ENCODE measurements around the gene LRP1B.
"Not testable (repeated sequence)": the region's sequence is repeated elsewhere in the genome, so short reads cannot be mapped to it uniquely, and the experiment has no call there.

The LRP1B gene

GRCh38 chr2:140551287-140551686, 1579.5 kb downstream of the LRP1B start:
- Histone ChIP-seq H3K27me3 (replicated peaks; ENCODE audit: insufficient read depth, low read length) (no peaks in the 10 kb centered on the region), H3K9me3 (replicated peaks; ENCODE audit: insufficient read depth, low read length) (no peaks in the 10 kb centered on the region), H3K36me3 (replicated peaks; ENCODE audit: insufficient read depth, low read length) (no peaks in the 10 kb centered on the region), H3K9ac (ENCODE audit: low read length) (no peak overlapping the region), H3K4me2 (ENCODE audit: low read depth, low read length) (no peak overlapping the region), H3K4me3 (ENCODE audit: low read length) (no peak overlapping the region), H3K79me2 (ENCODE audit: low read length) (no peaks in the 10 kb centered on the region), H3K9me2 (replicated peaks; ENCODE audit: insufficient read depth, low read length) (no peaks in the 10 kb centered on the region), H2AFZ (ENCODE audit: low read length) (no peak overlapping the region), H4K20me1 (ENCODE audit: insufficient read depth, low read length) (no peaks in the 10 kb centered on the region), H3K27ac (ENCODE audit: low read length) (no peak overlapping the region), H3F3A (ENCODE audit: insufficient read depth, low read length) (no peaks in the 10 kb centered on the region), H3K4me1 (ENCODE audit: low read length) (no peaks in the 10 kb centered on the region)
- no peak for TF ChIP-seq EZH2 (optimal IDR thresholded peaks at IDR 0.05; ENCODE audit: low read depth, low read length)
- no peak for TF ChIP-seq CTCF (IDR thresholded peaks at IDR 0.05; ENCODE audit: low read length)
- no peak for TF ChIP-seq EZH2phosphoT487 (IDR thresholded peaks at IDR 0.05; ENCODE audit: low read length)
- no peak for DNase-seq

- no peak overlapping the region for H3K4me3 ChIP-seq (ENCODE audit: low read length)
- H3K27ac ChIP-seq (ENCODE audit: low read length): no peak overlapping the region
- H3K9me3 ChIP-seq (replicated peaks; ENCODE audit: insufficient read depth, low read length): no peaks in the 10 kb centered on the region
- H4K20me1 ChIP-seq (ENCODE audit: insufficient read depth, low read length): no peaks in the 10 kb centered on the region
- no peak overlapping the region for H2AFZ ChIP-seq (ENCODE audit: low read length)
- TF ChIP-seq EZH2phosphoT487 (IDR thresholded peaks at IDR 0.05; ENCODE audit: low read length) (no peak), EZH2 (optimal IDR thresholded peaks at IDR 0.05; ENCODE audit: low read depth, low read length) (no peak), CTCF (IDR thresholded peaks at IDR 0.05; ENCODE audit: low read length) (no peak)
- H3K4me1 ChIP-seq (ENCODE audit: low read length): no peaks in the 10 kb centered on the region
- H3K36me3 ChIP-seq (replicated peaks; ENCODE audit: insufficient read depth, low read length): no peaks in the 10 kb centered on the region
- H3F3A ChIP-seq (ENCODE audit: insufficient read depth, low read length): no peaks in the 10 kb centered on the region
- H3K9me2 ChIP-seq (replicated peaks; ENCODE audit: insufficient read depth, low read length): no peaks in the 10 kb centered on the region
- no peak for DNase-seq
- no peak overlapping the region for H3K4me2 ChIP-seq (ENCODE audit: low read depth, low read length)
- H3K27me3 ChIP-seq (replicated peaks; ENCODE audit: insufficient read depth, low read length): no peaks in the 10 kb centered on the region
- no peak overlapping the region for H3K9ac ChIP-seq (ENCODE audit: low read length)
- H3K79me2 ChIP-seq (ENCODE audit: low read length): no peaks in the 10 kb centered on the region
Measured at GRCh38 chr2:140550821-140551220, 1580.0 kb downstream of the LRP1B start.

GRCh38 chr2:140544769-140545168, 1586.0 kb downstream of the LRP1B start:
- H3K9me3 ChIP-seq (replicated peaks; ENCODE audit: insufficient read depth, low read length); H3F3A ChIP-seq (ENCODE audit: insufficient read depth, low read length); H3K79me2 ChIP-seq (ENCODE audit: low read length); H3K9ac ChIP-seq (ENCODE audit: low read length); H3K27me3 ChIP-seq (replicated peaks; ENCODE audit: insufficient read depth, low read length); H3K9me2 ChIP-seq (replicated peaks; ENCODE audit: insufficient read depth, low read length); H3K27ac ChIP-seq (ENCODE audit: low read length); H3K4me3 ChIP-seq (ENCODE audit: low read length); H3K4me1 ChIP-seq (ENCODE audit: low read length); H3K4me2 ChIP-seq (ENCODE audit: low read depth, low read length); DNase-seq; H3K36me3 ChIP-seq (replicated peaks; ENCODE audit: insufficient read depth, low read length); H4K20me1 ChIP-seq (ENCODE audit: insufficient read depth, low read length); H2AFZ ChIP-seq (ENCODE audit: low read length): not testable (repeated sequence)

GRCh38 chr2:140542627-140543026, 1588.2 kb downstream of the LRP1B start:
- Histone ChIP-seq H3K36me3 (replicated peaks; ENCODE audit: insufficient read depth, low read length) (no peaks in the 10 kb centered on the region), H3K27ac (ENCODE audit: low read length) (no peak overlapping the region), H4K20me1 (ENCODE audit: insufficient read depth, low read length) (no peaks in the 10 kb centered on the region), H3F3A (ENCODE audit: insufficient read depth, low read length) (no peaks in the 10 kb centered on the region), H3K9me3 (replicated peaks; ENCODE audit: insufficient read depth, low read length) (no peaks in the 10 kb centered on the region), H2AFZ (ENCODE audit: low read length) (no peak overlapping the region), H3K79me2 (ENCODE audit: low read length) (no peaks in the 10 kb centered on the region), H3K9me2 (replicated peaks; ENCODE audit: insufficient read depth, low read length) (no peaks in the 10 kb centered on the region), H3K4me1 (ENCODE audit: low read length) (no peaks in the 10 kb centered on the region), H3K4me2 (ENCODE audit: low read depth, low read length) (no peak overlapping the region), H3K27me3 (replicated peaks; ENCODE audit: insufficient read depth, low read length) (no peaks in the 10 kb centered on the region), H3K9ac (ENCODE audit: low read length) (no peak overlapping the region), H3K4me3 (ENCODE audit: low read length) (no peak overlapping the region)
- DNase-seq: no peak
- no peak for TF ChIP-seq CTCF (IDR thresholded peaks at IDR 0.05; ENCODE audit: low read length)
- no peak for TF ChIP-seq EZH2 (optimal IDR thresholded peaks at IDR 0.05; ENCODE audit: low read depth, low read length)
- TF ChIP-seq EZH2phosphoT487 (IDR thresholded peaks at IDR 0.05; ENCODE audit: low read length): no peak
